Measurements from ENCODE around the gene IDH3G. TPM values are rescaled to one million over a fixed set of nuclear protein-coding genes. Genes with fewer than 3 reads are reported as not detected.

Gene IDH3G
- total RNA-seq, 1 donor from 2014 or later, result 58.5 TPM

DNA sequence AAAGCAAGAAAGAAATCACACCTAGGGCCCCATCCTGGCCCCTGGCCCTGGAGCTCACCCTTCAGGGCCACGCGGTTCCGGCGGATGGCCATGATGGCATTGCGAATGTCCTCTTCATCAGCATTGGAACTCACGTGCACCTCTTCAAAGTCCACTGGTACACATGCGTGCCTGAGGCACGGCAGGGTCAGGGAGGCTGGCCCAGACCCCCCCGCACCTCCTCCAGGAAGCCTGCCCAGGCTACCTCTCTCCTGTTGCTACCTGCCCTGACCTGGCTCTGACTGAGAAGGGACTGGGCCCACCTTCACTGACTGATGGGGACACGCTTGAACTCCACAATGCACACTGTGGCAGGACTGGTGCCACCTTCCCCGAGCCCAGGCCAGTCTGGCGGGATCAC is 4.5 kb downstream of the IDH3G start:
- ATAC-seq (ENCODE audit: low read depth) (no peak), DNase-seq (no peak)
- no peak overlapping the region for H3K27ac Mint-ChIP-seq
- no peak overlapping the region for H3K4me3 Mint-ChIP-seq
- peaks cover 43% of the 10 kb centered on the region for H3K36me3 Mint-ChIP-seq (ENCODE audit: low read depth)
- ChIA-PET POLR2A (no interaction called here), CTCF (no interaction called here)
- intact Hi-C loops (cut with micrococcal nuclease), result no loop called here
- TF ChIP-seq CTCF (IDR thresholded peaks at IDR 0.05), result no peak
- peaks cover 10% of the 10 kb centered on the region for H3K4me1 Mint-ChIP-seq
- H3K9me3 Mint-ChIP-seq, result no peaks in the 10 kb centered on the region
- H3K27me3 Mint-ChIP-seq, result no peaks in the 10 kb centered on the region

DNA sequence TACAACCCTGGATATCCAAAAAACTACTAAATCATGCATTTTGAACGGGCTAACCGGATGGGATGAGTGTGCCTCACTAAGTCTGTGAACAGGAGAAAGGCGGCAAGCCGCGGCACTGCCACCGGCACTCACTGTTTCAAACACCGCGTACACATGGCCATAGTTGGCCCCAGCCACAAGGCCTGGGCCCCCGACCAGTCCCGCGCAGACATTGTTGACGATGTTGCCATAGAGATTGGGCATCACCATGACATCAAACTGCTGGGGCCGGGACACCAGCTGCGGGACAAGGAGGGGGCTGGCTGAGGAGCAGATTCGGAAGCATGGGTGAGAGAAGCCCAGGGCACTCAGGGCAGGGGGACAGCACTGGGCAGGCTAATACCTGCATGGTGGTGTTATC is 7.5 kb downstream of the IDH3G start:
- no peak for DNase-seq
- ChIA-PET CTCF (no interaction called here), POLR2A (no interaction called here)
- no peak for ATAC-seq (ENCODE audit: low read depth)
- TF ChIP-seq CTCF (IDR thresholded peaks at IDR 0.05), result no peak
- H3K27me3 Mint-ChIP-seq, result no peaks in the 10 kb centered on the region
- H3K9me3 Mint-ChIP-seq, result no peaks in the 10 kb centered on the region
- intact Hi-C loops (cut with micrococcal nuclease), result no loop called here
- H3K4me1 Mint-ChIP-seq, result no peaks in the 10 kb centered on the region
- H3K36me3 Mint-ChIP-seq (ENCODE audit: low read depth), result peaks cover 40% of the 10 kb centered on the region
- no peak overlapping the region for H3K27ac Mint-ChIP-seq
- H3K4me3 Mint-ChIP-seq, result no peak overlapping the region

GRCh38 chrX:153784325-153784967 is 9.7 kb downstream of the IDH3G start:
- Mint-ChIP-seq H3K9me3 (no peaks in the 10 kb centered on the region), H3K27ac (no peak overlapping the region), H3K4me3 (no peak overlapping the region), H3K27me3 (peaks cover 3% of the 10 kb centered on the region), H3K36me3 (ENCODE audit: low read depth) (peaks cover 28% of the 10 kb centered on the region), H3K4me1 (peaks cover 4% of the 10 kb centered on the region)
- DNase-seq, result no peak
- POLR2A ChIA-PET, result no interaction called here
- CTCF ChIA-PET, result no interaction called here
- intact Hi-C loops (cut with micrococcal nuclease), result no loop called here
- no peak for ATAC-seq (ENCODE audit: low read depth)
- TF ChIP-seq CTCF (IDR thresholded peaks at IDR 0.05), result no peak

DNA sequence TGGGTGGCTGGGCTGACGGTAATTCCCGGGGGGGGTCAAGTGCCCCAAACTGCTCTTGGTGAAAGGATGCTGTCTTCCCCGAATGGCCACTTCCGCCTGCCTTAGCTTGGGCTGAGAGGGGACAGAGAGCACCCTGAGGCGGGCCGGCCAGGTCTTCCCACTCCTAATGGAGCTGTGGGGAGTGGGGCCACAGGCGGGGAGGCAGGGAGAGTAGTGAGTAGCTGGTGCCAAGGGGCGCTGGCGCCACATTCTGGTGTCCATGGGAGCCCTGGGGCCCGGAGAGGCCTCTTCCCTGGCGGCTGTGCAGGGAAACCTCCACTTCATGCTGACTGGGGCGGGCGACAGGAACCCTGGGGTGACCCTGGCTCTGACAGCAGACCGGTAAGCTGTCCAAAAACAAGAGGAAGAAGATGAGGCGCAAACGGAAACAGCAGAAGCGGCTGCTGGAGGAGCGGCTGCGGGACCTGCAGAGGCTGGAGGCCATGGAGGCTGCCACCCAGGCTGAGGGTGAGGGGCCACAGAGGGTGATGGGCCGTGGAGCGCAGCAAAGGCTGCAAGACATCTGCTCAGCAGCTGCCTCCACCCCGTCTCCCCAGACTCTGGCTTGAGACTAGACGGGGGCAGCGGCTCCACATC is 10.7 kb downstream of the IDH3G start:
- intact Hi-C loops (cut with micrococcal nuclease), result no loop called here
- peaks cover 22% of the 10 kb centered on the region for H3K36me3 Mint-ChIP-seq (ENCODE audit: low read depth)
- peaks cover 3% of the 10 kb centered on the region for H3K27me3 Mint-ChIP-seq
- TF ChIP-seq CTCF (IDR thresholded peaks at IDR 0.05), result no peak
- H3K4me1 Mint-ChIP-seq, result peaks cover 4% of the 10 kb centered on the region
- H3K9me3 Mint-ChIP-seq, result no peaks in the 10 kb centered on the region
- CTCF ChIA-PET, result no interaction called here
- H3K27ac Mint-ChIP-seq, result no peak overlapping the region
- no peak overlapping the region for H3K4me3 Mint-ChIP-seq
- POLR2A ChIA-PET, result no interaction called here
- ATAC-seq (ENCODE audit: low read depth) (no peak), DNase-seq (no peak)

GRCh38 chrX:153782871-153783270 is 11.3 kb downstream of the IDH3G start:
- Mint-ChIP-seq H3K9me3 (no peaks in the 10 kb centered on the region), H3K27me3 (peaks cover 3% of the 10 kb centered on the region), H3K27ac (no peak overlapping the region), H3K4me1 (peaks cover 4% of the 10 kb centered on the region), H3K36me3 (ENCODE audit: low read depth) (peaks cover 20% of the 10 kb centered on the region), H3K4me3 (no peak overlapping the region)
- ATAC-seq (ENCODE audit: low read depth) (no peak), DNase-seq (no peak)
- TF ChIP-seq CTCF (IDR thresholded peaks at IDR 0.05), result no peak
- intact Hi-C loops (cut with micrococcal nuclease), result no loop called here
- CTCF ChIA-PET, result no interaction called here
- POLR2A ChIA-PET, result no interaction called here

Data from activated B cell treated with CpG ODN at 0.5 μM for 24 hours (primary cell).